H1 (cell line): ENCODE data around the gene STAG1. TPM values are rescaled to one million over a fixed set of nuclear protein-coding genes. Genes with fewer than 3 reads are reported as not detected.

ENCODE experiments used
- CTCF ChIA-PET: fragments of 300-600 bp; sonication (Branson Sonifier 250); formaldehyde crosslinking; loops from one replicate; lab custom pipeline; 2021; ENCODE audit not compliant: partially characterized antibody; lab: Charles Lee
- POLR2A ChIA-PET: fragments of 300-600 bp; sonication (Branson Sonifier 250); formaldehyde crosslinking; loops from one replicate; lab custom pipeline; 2021; ENCODE audit warnings: inconsistent platforms; ENCODE audit not compliant: partially characterized antibody; lab: Charles Lee
- DNase-seq, 2 experiments: peaks; one replicate each; pipeline versions ENCODE4 v3.0.0 to v3.0.0-alpha.2; 2010 to 2022; ENCODE audit warnings: low spot score in 2 of 2, low read depth in 1 of 2, mixed read lengths in 1 of 2
- FAIRE-seq: peaks from 2 replicates; lab custom pipeline; 2011; peaks lifted over from hg19 to GRCh38; lab: Jason Lieb, UNC
- H2AFZ ChIP-seq: 2 replicates; pipeline ENCODE4 v1.8.1; 2012; ENCODE audit warnings: low read length, inconsistent platforms
- H2AK5ac ChIP-seq: 2 replicates; pipeline ENCODE4 v1.6.1; 2013; ENCODE audit warnings: low read depth, low read length
- H2BK120ac ChIP-seq: replicated peaks from 2 replicates; pipeline ENCODE3; 2013; ENCODE audit warnings: low read depth, low read length, inconsistent platforms
- H2BK12ac ChIP-seq: 2 replicates; pipeline ENCODE4 v1.6.1; 2013; ENCODE audit warnings: low read depth, low read length
- H2BK15ac ChIP-seq: 2 replicates; pipeline ENCODE4 v1.6.1; 2013; ENCODE audit warnings: low read length
- H2BK20ac ChIP-seq: 2 replicates; pipeline ENCODE4 v1.6.1; 2013; ENCODE audit warnings: low read length
- H2BK5ac ChIP-seq: 2 replicates; pipeline ENCODE4 v1.6.1; 2013; ENCODE audit warnings: low read depth, low read length
- H3K14ac ChIP-seq: 2 replicates; pipeline ENCODE4 v1.6.1; 2013; ENCODE audit warnings: inconsistent platforms; ENCODE audit not compliant: insufficient read length
- H3K18ac ChIP-seq: 2 replicates; pipeline ENCODE4 v1.6.1; 2013; ENCODE audit warnings: low read length; ENCODE audit errors: extremely low read depth
- H3K23ac ChIP-seq: 2 replicates; pipeline ENCODE4 v1.6.1; 2013; ENCODE audit warnings: inconsistent platforms; ENCODE audit not compliant: insufficient read length
- H3K23me2 ChIP-seq: 2 replicates; pipeline ENCODE4 v1.6.1; 2013; ENCODE audit warnings: low read depth, low read length
- H3K27ac ChIP-seq: 2 replicates; pipeline ENCODE4 v1.6.1; 2011; ENCODE audit warnings: low read depth, low read length, inconsistent platforms
- H3K27me3 ChIP-seq, 4 experiments: replicated peaks in 1 of 4; 1 replicate in 1 of 4; 2 replicates in 3 of 4; pipeline versions ENCODE4 v1.6.1 to v1.8.1; 2011 to 2013; ENCODE audit warnings: low read length in 3 of 4, mild to moderate bottlenecking in 3 of 4, inconsistent platforms in 2 of 4, mixed read lengths in 2 of 4, moderate library complexity in 1 of 4; ENCODE audit not compliant: control insufficient read depth in 3 of 4, insufficient read depth in 3 of 4; ENCODE audit errors: extremely low read depth in 1 of 4
- H3K36me3 ChIP-seq, 4 experiments: 2 replicates each; pipeline versions ENCODE4 v1.6.1 to v1.8.1; 2011 to 2013; ENCODE audit warnings: mild to moderate bottlenecking in 4 of 4, low read length in 3 of 4, moderate library complexity in 2 of 4, control low read depth in 1 of 4, inconsistent platforms in 1 of 4; ENCODE audit not compliant: insufficient read depth in 4 of 4, control insufficient read depth in 2 of 4
- H3K4ac ChIP-seq: replicated peaks from 2 replicates; pipeline ENCODE3; 2013; ENCODE audit warnings: low read length, low read depth, mixed read lengths, inconsistent platforms; ENCODE audit not compliant: insufficient read length
- H3K4me1 ChIP-seq, 4 experiments: replicated peaks in 1 of 4; 1 replicate in 1 of 4; 2 replicates in 3 of 4; pipeline versions ENCODE4 v1.6.1 to v1.8.1; 2011 to 2013; ENCODE audit warnings: low read length in 3 of 4, inconsistent platforms in 2 of 4, mixed read lengths in 1 of 4; ENCODE audit not compliant: insufficient read depth in 4 of 4, control insufficient read depth in 3 of 4
- H3K4me2 ChIP-seq, 2 experiments: 2 replicates each; pipeline versions ENCODE4 v1.6.1 to v1.8.1; 2011 to 2013; ENCODE audit warnings: low read depth in 2 of 2, low read length in 2 of 2, control low read depth in 1 of 2, inconsistent platforms in 1 of 2, mild to moderate bottlenecking in 1 of 2; ENCODE audit not compliant: insufficient read depth in 1 of 2
- H3K4me3 ChIP-seq, 4 experiments: fragments of 200-600, 300-600 bp in 1 of 4; sonication (generic), shearing (Covaris generic), sonication (Bioruptor Twin) in 1 of 4; 2 replicates each; pipeline versions ENCODE4 v1.5.1 to v1.8.1; 2011 to 2016; ENCODE audit warnings: low read length in 4 of 4, low read depth in 3 of 4, control low read depth in 2 of 4, inconsistent platforms in 2 of 4, mild to moderate bottlenecking in 2 of 4, mixed read lengths in 1 of 4, moderate library complexity in 1 of 4; ENCODE audit not compliant: insufficient read depth in 2 of 4; ENCODE audit errors: extremely low read depth in 1 of 4
- H3K56ac ChIP-seq: replicated peaks from 2 replicates; pipeline ENCODE3; 2013; ENCODE audit warnings: low read depth, mild to moderate bottlenecking, mixed read lengths, low read length, inconsistent platforms; ENCODE audit not compliant: insufficient read length
- H3K79me1 ChIP-seq: 2 replicates; pipeline ENCODE4 v1.6.1; 2013; ENCODE audit warnings: low read depth, low read length, control low read depth
- H3K79me2 ChIP-seq, 2 experiments: 2 replicates each; pipeline versions ENCODE4 v1.6.1 to v1.8.1; 2012 to 2013; ENCODE audit warnings: low read length in 2 of 2, mild to moderate bottlenecking in 2 of 2, inconsistent platforms in 1 of 2; ENCODE audit not compliant: insufficient read depth in 2 of 2, control insufficient read depth in 1 of 2
- H3K9ac ChIP-seq, 4 experiments: replicated peaks in 1 of 4; 1 replicate in 1 of 4; 2 replicates in 3 of 4; pipeline versions ENCODE4 v1.6.1 to v1.8.1; 2011 to 2013; ENCODE audit warnings: low read depth in 3 of 4, low read length in 3 of 4, control low read depth in 2 of 4, mild to moderate bottlenecking in 2 of 4, moderate library complexity in 2 of 4, inconsistent platforms in 1 of 4; ENCODE audit errors: extremely low read depth in 1 of 4
- H3K9me3 ChIP-seq, 2 experiments: 2 replicates each; pipeline versions ENCODE4 v1.6.1 to v1.8.1; 2012 to 2013; ENCODE audit warnings: mild to moderate bottlenecking in 2 of 2, moderate library complexity in 2 of 2, control low read depth in 1 of 2, inconsistent platforms in 1 of 2, low read depth in 1 of 2, low read length in 1 of 2, mixed read lengths in 1 of 2; ENCODE audit not compliant: insufficient read depth in 2 of 2
- H4K20me1 ChIP-seq, 2 experiments: replicated peaks in 1 of 2; 2 replicates each; pipeline versions ENCODE3 to v1.8.1; 2011 to 2013; ENCODE audit warnings: inconsistent platforms in 2 of 2, low read length in 2 of 2, mild to moderate bottlenecking in 1 of 2; ENCODE audit not compliant: insufficient read depth in 2 of 2, control insufficient read depth in 1 of 2
- H4K5ac ChIP-seq: 2 replicates; pipeline ENCODE4 v1.6.1; 2013; ENCODE audit warnings: low read length, low read depth, mixed read lengths, inconsistent platforms; ENCODE audit not compliant: insufficient read length
- H4K8ac ChIP-seq: 2 replicates; pipeline ENCODE4 v1.8.0; 2013; ENCODE audit warnings: mild to moderate bottlenecking, moderate library complexity, low read length, inconsistent platforms; ENCODE audit not compliant: insufficient read depth; ENCODE audit errors: extremely low read depth
- H4K91ac ChIP-seq: replicated peaks from 2 replicates; pipeline ENCODE3; 2013; ENCODE audit warnings: low read length, mixed read lengths, inconsistent platforms; ENCODE audit not compliant: insufficient read length
- BACH1 ChIP-seq: IDR thresholded peaks from 2 replicates; pipeline ENCODE4 v1.6.1; 2012; ENCODE audit warnings: low read length, improper control_type of control experiment
- CBX5 ChIP-seq: fragments of 300-800, 300-1000 bp; sonication (generic); IDR thresholded peaks from 2 replicates; pipeline ENCODE4 v1.7.1; 2016; ENCODE audit warnings: antibody characterized with exemption, low read length, low read depth
- CHD1 ChIP-seq: IDR thresholded peaks from 2 replicates; pipeline ENCODE4 v1.6.1; 2012; ENCODE audit warnings: low read depth, low read length, improper control_type of control experiment
- FOSL1 ChIP-seq: IDR thresholded peaks from 2 replicates; pipeline ENCODE4 v1.6.1; 2011; ENCODE audit warnings: mild to moderate bottlenecking, low read depth, low read length, moderate library complexity; ENCODE audit not compliant: insufficient read depth
- HDAC6 ChIP-seq: IDR thresholded peaks from one replicate; pipeline ENCODE4 v1.7.1; 2012; ENCODE audit warnings: low read depth, mild to moderate bottlenecking, inconsistent platforms, low read length, moderate library complexity
- MAFK ChIP-seq: IDR thresholded peaks from 2 replicates; pipeline ENCODE4 v1.6.1; 2012; ENCODE audit warnings: low read depth, mild to moderate bottlenecking, improper control_type of control experiment, low read length
- PHF8 ChIP-seq: fragments of 200-600 bp; sonication (generic); conservative IDR thresholded peaks from 2 replicates; pipeline ENCODE4 v1.7.1; 2012; ENCODE audit warnings: low read depth, mild to moderate bottlenecking, inconsistent platforms, low read length, moderate library complexity
- SIN3A ChIP-seq, 2 experiments: IDR thresholded peaks in 1 of 2; conservative IDR thresholded peaks in 1 of 2; 2 replicates each; pipeline ENCODE4 v1.6.1; 2011 to 2012; ENCODE audit warnings: low read length in 2 of 2, improper control_type of control experiment in 1 of 2, low read depth in 1 of 2, mild to moderate bottlenecking in 1 of 2
- SIX5 ChIP-seq: IDR thresholded peaks from 2 replicates; pipeline ENCODE4 v1.6.1; 2011; ENCODE audit warnings: mild to moderate bottlenecking, low read depth, low read length
- TCF12 ChIP-seq: IDR thresholded peaks from 2 replicates; pipeline ENCODE4 v1.6.1; 2011; ENCODE audit warnings: low read depth, mild to moderate bottlenecking, low read length
- YY1 ChIP-seq: IDR thresholded peaks from 2 replicates; pipeline ENCODE4 v1.6.1; 2011; ENCODE audit warnings: low read depth, mild to moderate bottlenecking, low read length
- WGBS, 2 experiments: shearing (Covaris generic) in 1 of 2; methylation state at CpG; one replicate each; pipeline versions ENCODE4 v1.1.6 to v1.1.7; 2013 to 2015; ENCODE audit warnings: low lambda C conversion rate in 2 of 2, mixed read lengths in 2 of 2, inconsistent platforms in 1 of 2, low coverage in 1 of 2, missing lambda C conversion rate in 1 of 2; ENCODE audit not compliant: insufficient replicate concordance in 2 of 2, insufficient coverage in 1 of 2, insufficient read length in 1 of 2; ENCODE audit errors: extremely low coverage in 1 of 2, missing lambda C conversion rate in 1 of 2; 5-methylcytosine and 5-hydroxymethylcytosine counted together
- polyA plus RNA-seq, 7 experiments: library from polyadenylated mRNA; depleted of rRNA in 3 of 7; stranded (reverse) in 5 of 7; unstranded in 2 of 7; fragments of >200 nt in 5 of 7; fragments of 200-250 nt in 2 of 7; gene quantifications; 1 replicate in 5 of 7; 2 replicates in 1 of 7; 4 replicates in 1 of 7; pipeline versions ENCODE4 v1.2.1 to v1.2.3, GENCODE V29; 2011 to 2013; ENCODE audit warnings: missing spikeins in 2 of 7, mixed read lengths in 2 of 7
- total RNA-seq: library from RNA; stranded (reverse); fragmentation: NEBNext Ultra II Directional; extraction: Animal tissue kit (Norgen Biotek cat#: 25700); gene quantifications from 2 replicates; pipeline ENCODE4 v1.2.1, GENCODE V29; 2021
- TF ChIP-seq, protein P1 (sequence below): IDR thresholded peaks from 2 replicates; pipeline ENCODE4 v1.6.1; 2011; ENCODE audit warnings: low read depth, mild to moderate bottlenecking, low read length; ENCODE audit not compliant: insufficient read depth
- TF ChIP-seq, protein P2 (sequence below): IDR thresholded peaks from 2 replicates; pipeline ENCODE4 v1.6.1; 2012; ENCODE audit warnings: inconsistent platforms

Gene STAG1
- total and polyA plus RNA-seq, 2 of the 8 experiments (the other 6 are each of a cell fraction or from before 2014, with no cell fraction given), result 4.6 to 23.4 TPM

DNA sequence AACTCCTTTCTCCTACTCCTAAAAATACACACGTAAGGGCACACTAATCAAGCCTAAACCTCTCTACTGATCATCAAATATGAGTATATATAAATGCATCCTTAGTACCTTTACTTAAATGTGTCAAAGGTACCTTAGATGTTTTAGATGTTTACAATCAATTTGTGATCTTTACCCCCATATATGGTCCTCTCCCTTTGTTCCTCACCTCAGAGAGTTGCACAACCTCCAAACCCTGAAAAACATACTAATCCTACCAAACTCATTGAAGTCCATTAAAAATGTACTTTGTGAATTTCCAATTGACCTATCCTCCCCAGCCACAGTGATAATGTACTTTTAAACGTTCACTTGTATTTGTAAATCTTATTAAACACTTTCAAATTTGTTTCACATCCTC, 249.1 kb downstream of the STAG1 start:
- DNase-seq (no peak), FAIRE-seq (no peak)
- CTCF ChIA-PET, result no interaction called here

More for the DNA sequence above, 249.1 kb downstream of the STAG1 start:
- Histone ChIP-seq H3K23ac (no peak overlapping the region), H4K8ac (no peak overlapping the region), H2BK12ac (no peak overlapping the region), H3K36me3 (0 out of 8 replicates have a peak, but pooled peaks cover 0 to 2% (median 0%) of the 10 kb centered on the region in 4 experiments), H3K14ac (no peak overlapping the region), H2BK120ac (no peak overlapping the region), H3K9ac (no peak overlapping the region), H3K79me2 (no peaks in the 10 kb centered on the region), H3K79me1 (no peaks in the 10 kb centered on the region), H3K27ac (no peak overlapping the region), H3K23me2 (no peaks in the 10 kb centered on the region), H3K27me3 (no peaks in the 10 kb centered on the region), H3K18ac (no peak overlapping the region), H3K4ac (no peak overlapping the region), H3K4me3 (no peak overlapping the region), H3K4me1 (no peaks in the 10 kb centered on the region), H2BK20ac (no peak overlapping the region), H4K20me1 (no peaks in the 10 kb centered on the region), H3K4me2 (no peak overlapping the region), H2AK5ac (no peak overlapping the region), H4K5ac (no peak overlapping the region), H3K56ac (no peak overlapping the region), H4K91ac (no peak overlapping the region), H2AFZ (no peak overlapping the region), H2BK5ac (no peak overlapping the region), H2BK15ac (no peak overlapping the region), H3K9me3 (no peaks in the 10 kb centered on the region)
- POLR2A ChIA-PET, result no interaction called here
- TF ChIP-seq SIX5, result no peak
- no peak for TF ChIP-seq PHF8
- TF ChIP-seq, protein P1, sequence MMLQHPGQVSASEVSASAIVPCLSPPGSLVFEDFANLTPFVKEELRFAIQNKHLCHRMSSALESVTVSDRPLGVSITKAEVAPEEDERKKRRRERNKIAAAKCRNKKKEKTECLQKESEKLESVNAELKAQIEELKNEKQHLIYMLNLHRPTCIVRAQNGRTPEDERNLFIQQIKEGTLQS, result no peak
- no peak for TF ChIP-seq HDAC6
- TF ChIP-seq, protein P2, sequence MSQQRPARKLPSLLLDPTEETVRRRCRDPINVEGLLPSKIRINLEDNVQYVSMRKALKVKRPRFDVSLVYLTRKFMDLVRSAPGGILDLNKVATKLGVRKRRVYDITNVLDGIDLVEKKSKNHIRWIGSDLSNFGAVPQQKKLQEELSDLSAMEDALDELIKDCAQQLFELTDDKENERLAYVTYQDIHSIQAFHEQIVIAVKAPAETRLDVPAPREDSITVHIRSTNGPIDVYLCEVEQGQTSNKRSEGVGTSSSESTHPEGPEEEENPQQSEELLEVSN, result no peak
- TF ChIP-seq FOSL1, result no peak
- TF ChIP-seq YY1, result no peak
- no peak for TF ChIP-seq BACH1
- TF ChIP-seq CHD1, result no peak
- no peak for TF ChIP-seq MAFK
- TF ChIP-seq SIN3A (conservative IDR thresholded peaks at IDR 0.05 in 1 of 2, IDR thresholded peaks at IDR 0.05 in 1 of 2; ENCODE audit: low read depth in 1 of 2, low read length in 2 of 2), result no peak
- TF ChIP-seq CBX5, result no peak
- no peak for TF ChIP-seq TCF12
- 85% methylated on average over 2 of the region's 2 CpGs; no CpG with 5 or more reads in 1 of the 2 experiments for WGBS, 2 experiments
